Osteoblast (primary cell): Measurements from ENCODE around the gene MYH16. TPM values are rescaled to one million over a fixed set of nuclear protein-coding genes. Genes with fewer than 3 reads are reported as not detected.

Source experiments
- DNase-seq: peaks from one replicate; pipeline ENCODE4 v3.0.0; 2011; ENCODE audit warnings: low spot score, mixed read lengths; ENCODE audit not compliant: insufficient read length; ENCODE audit errors: missing footprints
- H2AFZ ChIP-seq: 2 replicates; pipeline ENCODE4 v1.6.0; 2011; ENCODE audit warnings: mild to moderate bottlenecking, low read length
- H3K27ac ChIP-seq: 2 replicates; pipeline ENCODE4 v1.5.1; 2011; ENCODE audit warnings: mild to moderate bottlenecking, low read depth, low read length, moderate library complexity
- H3K27me3 ChIP-seq: 2 replicates; pipeline ENCODE4 v1.6.0; 2012; ENCODE audit warnings: mild to moderate bottlenecking, control low read depth, inconsistent platforms, low read length, moderate library complexity; ENCODE audit not compliant: insufficient read depth
- H3K36me3 ChIP-seq: 2 replicates; pipeline ENCODE4 v1.5.1; 2011; ENCODE audit warnings: mild to moderate bottlenecking, low read length, control low read depth, moderate library complexity; ENCODE audit not compliant: insufficient read depth
- H3K4me1 ChIP-seq: 2 replicates; pipeline ENCODE4 v1.5.1; 2011; ENCODE audit warnings: mild to moderate bottlenecking, low read length, control low read depth, moderate library complexity; ENCODE audit not compliant: insufficient read depth
- H3K4me2 ChIP-seq: 2 replicates; pipeline ENCODE4 v1.6.0; 2011; ENCODE audit warnings: mild to moderate bottlenecking, low read length; ENCODE audit not compliant: insufficient read depth
- H3K4me3 ChIP-seq: fragments of 200-600 bp; sonication (generic); 3 replicates; pipeline ENCODE4 v1.5.1; 2012; ENCODE audit warnings: mild to moderate bottlenecking, low read length, inconsistent platforms; ENCODE audit not compliant: insufficient read depth
- H3K79me2 ChIP-seq: 2 replicates; pipeline ENCODE4 v1.6.0; 2012; ENCODE audit warnings: mild to moderate bottlenecking, low read length, control low read depth, inconsistent platforms; ENCODE audit not compliant: insufficient read depth
- H3K9me3 ChIP-seq: 2 replicates; pipeline ENCODE4 v1.5.1; 2011; ENCODE audit warnings: low read depth, low read length, control low read depth
- H4K20me1 ChIP-seq: 2 replicates; pipeline ENCODE4 v1.6.0; 2012; ENCODE audit warnings: mild to moderate bottlenecking, low read length, control low read depth; ENCODE audit not compliant: insufficient read depth
- CTCF ChIP-seq: IDR thresholded peaks from 2 replicates; pipeline ENCODE4 v1.5.1; 2011; ENCODE audit warnings: mild to moderate bottlenecking, low read depth, low read length, moderate library complexity; ENCODE audit errors: extremely low read depth
- total RNA-seq: library from RNA; depleted of rRNA; stranded (reverse); fragments of >200 nt; gene quantifications from 2 replicates; pipeline ENCODE4 v1.2.3, GENCODE V29; 2012

MYH16 gene
- total RNA-seq, 1 donor, result not detected

GRCh38 chr7:99305473-99306260 is 33.0 kb downstream of the MYH16 start:
- no peak overlapping the region for H3K4me3 ChIP-seq
- TF ChIP-seq CTCF, result no peak
- H3K27ac ChIP-seq, result no peak overlapping the region
- no peaks in the 10 kb centered on the region for H3K9me3 ChIP-seq
- peak; percentile 45 for DNase-seq
- no peak overlapping the region for H3K4me2 ChIP-seq
- H2AFZ ChIP-seq, result no peak overlapping the region
- no peaks in the 10 kb centered on the region for H3K36me3 ChIP-seq
- H3K4me1 ChIP-seq, result no peaks in the 10 kb centered on the region
- H3K27me3 ChIP-seq, result no peaks in the 10 kb centered on the region
- H3K79me2 ChIP-seq, result no peaks in the 10 kb centered on the region
- no peaks in the 10 kb centered on the region for H4K20me1 ChIP-seq

GRCh38 chr7:99308461-99309074 is 35.9 kb downstream of the MYH16 start:
- no peak for TF ChIP-seq CTCF
- H2AFZ ChIP-seq, result no peak overlapping the region
- H3K79me2 ChIP-seq, result no peaks in the 10 kb centered on the region
- no peaks in the 10 kb centered on the region for H3K36me3 ChIP-seq
- H3K27me3 ChIP-seq, result no peaks in the 10 kb centered on the region
- peak; percentile 51 for DNase-seq
- no peaks in the 10 kb centered on the region for H4K20me1 ChIP-seq
- peaks cover 4% of the 10 kb centered on the region for H3K4me1 ChIP-seq
- H3K4me2 ChIP-seq, result no peak overlapping the region
- H3K27ac ChIP-seq, result no peak overlapping the region
- H3K4me3 ChIP-seq, result no peak overlapping the region
- no peaks in the 10 kb centered on the region for H3K9me3 ChIP-seq

GRCh38 chr7:99309111-99309510 is 36.5 kb downstream of the MYH16 start:
- Histone ChIP-seq H3K9me3 (no peaks in the 10 kb centered on the region), H2AFZ (no peak overlapping the region), H3K4me2 (no peak overlapping the region), H3K4me1 (peaks cover 4% of the 10 kb centered on the region), H3K27ac (no peak overlapping the region), H4K20me1 (no peaks in the 10 kb centered on the region), H3K36me3 (no peaks in the 10 kb centered on the region), H3K4me3 (no peak overlapping the region), H3K79me2 (no peaks in the 10 kb centered on the region), H3K27me3 (no peaks in the 10 kb centered on the region)
- no peak for TF ChIP-seq CTCF
- DNase-seq, result no peak

- no peak overlapping the region for H3K4me2 ChIP-seq
- no peak overlapping the region for H2AFZ ChIP-seq
- H3K27ac ChIP-seq, result no peak overlapping the region
- H4K20me1 ChIP-seq, result no peaks in the 10 kb centered on the region
- H3K27me3 ChIP-seq, result no peaks in the 10 kb centered on the region
- H3K36me3 ChIP-seq, result no peaks in the 10 kb centered on the region
- TF ChIP-seq CTCF, result no peak
- H3K4me3 ChIP-seq, result no peak overlapping the region
- no peaks in the 10 kb centered on the region for H3K9me3 ChIP-seq
- DNase-seq, result peak; percentile 29
- H3K79me2 ChIP-seq, result no peaks in the 10 kb centered on the region
- H3K4me1 ChIP-seq, result peaks cover 4% of the 10 kb centered on the region
These were observed 37.4 kb downstream of the MYH16 start for GRCh38 chr7:99310004-99310403.
